ENCODE measurements around the gene EIPR1.
"Not testable (repeated sequence)": the region's sequence is repeated elsewhere in the genome, so short reads cannot be mapped to it uniquely, and the experiment has no call there.

Gene EIPR1

DNA sequence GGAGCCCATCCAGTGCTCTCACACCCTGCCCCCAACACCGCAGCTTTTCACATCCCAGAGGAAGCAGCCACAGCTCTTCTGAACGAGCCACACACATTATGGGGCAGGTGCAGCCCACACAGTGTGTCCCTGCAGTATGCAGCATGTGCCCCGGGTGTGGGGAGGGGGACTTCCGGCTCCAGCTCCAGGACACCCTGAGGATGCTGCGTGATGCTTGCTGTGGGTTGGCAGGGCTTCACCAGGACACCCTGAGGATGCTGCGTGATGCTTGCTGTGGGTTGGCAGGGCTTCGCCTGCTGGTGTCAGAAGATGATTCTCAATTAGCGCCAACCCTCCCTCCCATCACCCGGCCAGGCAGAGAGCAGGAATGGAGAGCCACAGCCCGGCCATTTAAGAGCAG is 193.9 kb downstream of the EIPR1 start:
- no peak overlapping the region for H3K27ac Mint-ChIP-seq
- no peaks in the 10 kb centered on the region for H3K36me3 Mint-ChIP-seq
- H3K27me3 Mint-ChIP-seq: no peaks in the 10 kb centered on the region
- H3K9me3 Mint-ChIP-seq: no peaks in the 10 kb centered on the region
- H3K4me1 Mint-ChIP-seq: no peaks in the 10 kb centered on the region
- H3K4me3 Mint-ChIP-seq: no peak overlapping the region

DNA sequence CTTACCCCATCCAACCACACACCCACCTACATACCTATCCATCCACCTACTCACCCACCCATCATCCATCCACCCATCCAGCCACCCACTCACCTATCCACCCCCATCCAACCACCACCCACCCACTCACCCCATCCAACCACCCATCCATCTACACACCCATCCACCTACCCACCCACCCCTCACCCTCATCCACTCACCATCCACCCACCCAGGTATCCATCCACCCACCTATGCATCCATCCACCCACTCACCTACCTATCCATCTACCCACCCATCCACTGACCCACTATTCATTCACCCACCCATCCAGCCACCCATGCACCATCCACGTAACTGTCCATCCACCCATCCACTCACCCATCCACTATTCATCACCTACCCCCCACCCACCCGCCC is 194.8 kb downstream of the EIPR1 start:
- H3K4me1 Mint-ChIP-seq: no peaks in the 10 kb centered on the region
- no peak overlapping the region for H3K4me3 Mint-ChIP-seq
- H3K36me3 Mint-ChIP-seq: no peaks in the 10 kb centered on the region
- H3K27me3 Mint-ChIP-seq: no peaks in the 10 kb centered on the region
- no peak overlapping the region for H3K27ac Mint-ChIP-seq
- H3K9me3 Mint-ChIP-seq: no peaks in the 10 kb centered on the region

DNA sequence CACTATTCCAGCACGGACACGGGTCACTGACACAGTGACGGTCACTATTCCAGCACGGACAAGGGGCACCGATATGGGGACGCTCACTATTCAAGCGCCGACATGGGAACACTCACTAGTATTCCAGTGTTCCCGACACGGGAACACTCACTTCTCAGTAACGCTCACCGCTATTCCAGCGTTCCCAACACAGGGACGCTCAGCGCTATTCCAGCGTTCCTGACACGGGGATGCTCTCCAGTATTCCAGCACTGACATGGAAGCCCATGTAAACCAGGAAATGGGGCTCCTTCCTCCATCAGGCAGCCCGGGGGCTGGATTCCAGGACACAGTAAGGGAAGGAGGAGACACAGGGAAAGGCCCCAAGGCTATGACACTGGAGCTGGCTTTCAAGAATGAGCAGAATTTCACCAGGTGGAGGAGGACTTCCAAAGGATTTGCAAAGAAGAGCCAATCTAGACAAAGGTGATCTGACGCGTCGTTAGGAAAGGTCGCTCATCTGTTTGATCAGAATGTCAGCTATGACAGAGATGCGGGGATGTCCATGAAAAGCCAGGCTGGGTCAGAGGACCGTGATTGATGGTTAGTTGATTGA is 196.1 kb downstream of the EIPR1 start:
- no peak overlapping the region for H3K27ac Mint-ChIP-seq

DNA sequence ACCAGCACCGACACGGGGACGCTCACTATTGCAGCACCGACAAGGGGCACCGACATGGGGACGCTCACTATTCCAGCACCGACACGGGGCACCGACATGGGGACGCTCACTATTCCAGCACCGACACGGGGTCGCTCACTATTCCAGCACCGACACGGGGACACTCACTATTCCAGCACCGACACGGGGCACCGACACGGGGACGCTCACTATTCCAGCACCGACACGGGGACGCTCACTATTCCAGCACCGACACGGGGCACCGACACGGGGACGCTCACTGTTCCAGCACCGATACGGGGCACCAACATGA is 196.8 kb downstream of the EIPR1 start:
- H3K27me3 Mint-ChIP-seq, H3K36me3 Mint-ChIP-seq, H3K9me3 Mint-ChIP-seq, H3K4me1 Mint-ChIP-seq, H3K27ac Mint-ChIP-seq, H3K4me3 Mint-ChIP-seq: not testable (repeated sequence)

More for the DNA sequence above, 196.1 kb downstream of the EIPR1 start:
- H3K9me3 Mint-ChIP-seq: no peaks in the 10 kb centered on the region
- no peak overlapping the region for H3K4me3 Mint-ChIP-seq
- H3K36me3 Mint-ChIP-seq: peaks cover 2% of the 10 kb centered on the region
- no peaks in the 10 kb centered on the region for H3K4me1 Mint-ChIP-seq
- no peaks in the 10 kb centered on the region for H3K27me3 Mint-ChIP-seq

DNA sequence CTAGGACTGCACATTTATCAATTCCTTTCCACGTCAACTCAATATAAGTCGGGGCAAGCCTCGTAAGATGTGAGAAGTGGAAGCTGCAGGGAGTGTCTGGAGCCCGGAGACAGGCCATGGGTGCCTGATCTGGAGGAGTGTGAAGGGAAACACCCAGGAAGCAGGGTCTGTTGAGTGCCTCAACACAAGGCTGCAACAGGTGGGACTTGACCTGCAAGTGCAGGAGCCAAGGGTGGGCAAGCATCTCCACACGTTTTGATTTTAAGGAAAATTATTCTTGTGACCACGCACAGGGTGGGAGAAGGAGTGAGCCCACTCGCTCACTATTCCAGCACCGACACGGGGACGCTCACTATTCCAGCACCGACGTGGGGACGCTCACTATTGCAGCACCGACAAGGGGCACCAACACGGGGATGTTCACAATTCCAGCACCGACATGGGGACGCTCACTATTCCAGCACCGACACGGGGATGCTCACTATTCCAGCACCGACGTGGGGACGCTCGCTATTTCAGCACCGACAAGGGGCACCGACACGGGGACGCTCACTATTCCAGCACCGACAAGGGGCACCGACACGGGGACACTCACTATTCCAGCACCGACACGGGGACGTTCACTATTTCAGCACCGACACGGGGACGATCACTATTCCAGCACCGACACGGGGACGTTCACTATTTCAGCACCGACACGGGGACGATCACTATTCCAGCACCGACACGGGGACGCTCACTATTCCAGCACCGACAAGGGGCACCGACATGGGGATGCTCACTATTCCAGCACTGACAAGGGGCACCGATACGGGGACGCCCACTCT is 197.3 kb downstream of the EIPR1 start:
- no peak overlapping the region for H3K4me3 Mint-ChIP-seq
- no peaks in the 10 kb centered on the region for H3K27me3 Mint-ChIP-seq
- peaks cover 2% of the 10 kb centered on the region for H3K36me3 Mint-ChIP-seq
- H3K9me3 Mint-ChIP-seq: no peaks in the 10 kb centered on the region
- no peaks in the 10 kb centered on the region for H3K4me1 Mint-ChIP-seq
- H3K27ac Mint-ChIP-seq: no peak overlapping the region

DNA sequence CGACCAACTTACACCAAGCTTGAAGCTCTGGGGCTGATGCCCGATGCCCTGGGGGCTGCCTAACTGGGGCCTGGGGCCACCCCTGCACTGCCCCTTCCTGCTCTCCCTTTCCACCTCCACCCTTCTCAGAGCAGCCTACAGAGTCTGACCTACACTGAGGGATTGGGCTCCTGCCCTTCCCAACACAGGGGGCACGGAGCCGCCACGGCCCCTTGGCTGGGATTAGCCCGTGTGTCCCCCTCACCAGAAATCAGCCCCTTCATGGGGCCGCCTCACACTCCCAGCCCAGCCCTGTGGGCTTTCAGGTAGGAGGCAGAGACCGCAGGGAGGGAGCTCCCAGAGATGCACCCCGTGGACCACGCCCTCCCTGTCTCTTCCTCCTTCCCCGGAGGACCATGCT is 198.0 kb downstream of the EIPR1 start:
- Mint-ChIP-seq H3K4me3 (no peak overlapping the region), H3K36me3 (peaks cover 2% of the 10 kb centered on the region), H3K27ac (no peak overlapping the region), H3K4me1 (no peaks in the 10 kb centered on the region), H3K27me3 (no peaks in the 10 kb centered on the region), H3K9me3 (no peaks in the 10 kb centered on the region)

DNA sequence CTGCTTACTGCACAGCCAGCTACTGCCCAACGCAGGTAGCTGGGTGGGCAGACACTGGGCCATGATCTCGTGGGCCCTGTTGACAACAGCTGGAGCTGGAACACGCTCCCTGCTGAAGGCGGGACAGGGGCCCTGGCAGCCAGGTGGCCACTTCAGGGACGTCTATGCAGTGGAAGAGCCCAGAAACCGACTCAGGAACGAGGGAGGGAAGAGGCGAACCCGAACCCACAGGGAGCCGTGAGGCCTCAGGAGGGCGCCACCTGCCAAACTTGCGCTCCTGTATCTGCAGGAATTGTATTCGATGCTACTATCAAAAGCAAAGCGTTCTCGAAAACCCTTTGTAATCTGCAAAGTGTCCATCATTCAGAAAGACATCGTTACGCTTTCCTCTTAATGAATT is 198.4 kb downstream of the EIPR1 start:
- Mint-ChIP-seq H3K4me3 (no peak overlapping the region), H3K4me1 (no peaks in the 10 kb centered on the region), H3K9me3 (no peaks in the 10 kb centered on the region), H3K27ac (no peak overlapping the region), H3K27me3 (no peaks in the 10 kb centered on the region), H3K36me3 (peaks cover 2% of the 10 kb centered on the region)

DNA sequence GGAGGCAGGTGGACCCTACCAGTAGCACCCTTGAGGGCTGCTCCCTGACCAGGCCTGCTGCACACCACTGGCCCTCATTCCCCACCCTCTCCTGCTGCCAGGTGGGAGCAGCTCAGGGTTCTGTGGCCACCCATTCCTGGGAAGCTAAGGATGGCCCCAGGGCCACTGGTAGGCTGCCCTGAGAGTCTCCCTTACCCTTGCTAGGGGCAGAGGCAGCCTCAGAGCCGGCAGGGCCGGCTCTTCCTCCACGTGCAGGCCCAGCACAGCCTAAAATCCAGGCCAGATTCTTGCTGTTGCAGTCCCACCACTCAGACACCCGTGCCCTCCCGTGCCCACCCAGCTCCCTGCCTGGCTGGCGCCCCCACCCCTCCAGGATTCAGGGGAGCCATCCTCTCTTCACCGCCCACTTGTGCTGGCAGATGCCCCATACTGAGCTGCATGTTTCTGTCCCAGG is 199.0 kb downstream of the EIPR1 start:
- Mint-ChIP-seq H3K27ac (no peak overlapping the region), H3K4me3 (no peak overlapping the region), H3K4me1 (no peaks in the 10 kb centered on the region), H3K9me3 (no peaks in the 10 kb centered on the region), H3K27me3 (no peaks in the 10 kb centered on the region), H3K36me3 (peaks cover 2% of the 10 kb centered on the region)

DNA sequence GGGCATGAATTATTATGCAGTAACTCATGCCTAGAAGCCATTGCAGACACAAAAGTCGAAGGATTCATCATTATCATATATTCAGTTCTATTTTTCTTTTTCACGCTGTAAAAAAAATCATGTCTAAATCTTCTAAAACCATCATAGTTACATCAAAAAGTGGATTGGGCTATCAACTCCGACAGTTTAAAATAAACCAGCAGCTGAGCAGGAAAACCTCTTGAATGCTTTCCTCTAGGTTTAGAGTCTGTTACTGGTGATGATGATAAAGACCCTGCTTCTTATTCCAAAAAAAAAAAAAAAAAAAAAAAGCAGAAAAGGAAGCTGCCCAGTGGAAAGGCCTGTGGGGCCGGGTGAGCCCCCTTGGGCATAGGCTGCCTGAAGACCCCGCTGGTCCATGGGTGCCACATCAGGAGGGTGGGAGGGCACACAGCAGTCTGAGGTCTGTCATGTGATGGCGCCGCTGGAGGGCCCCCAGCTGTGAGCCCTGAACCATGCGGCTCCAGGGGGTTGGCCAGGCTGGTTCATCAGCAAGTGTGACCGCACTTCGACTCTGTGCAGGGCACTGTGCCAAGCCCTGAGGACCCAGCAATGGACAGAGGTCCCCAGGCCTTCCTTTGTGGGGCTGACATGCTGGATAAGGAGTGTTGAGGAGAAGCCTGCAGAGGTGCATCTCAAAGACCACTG is 199.6 kb downstream of the EIPR1 start:
- H3K9me3 Mint-ChIP-seq: no peaks in the 10 kb centered on the region
- H3K27ac Mint-ChIP-seq: no peak overlapping the region
- H3K36me3 Mint-ChIP-seq: peaks cover 2% of the 10 kb centered on the region
- H3K27me3 Mint-ChIP-seq: no peaks in the 10 kb centered on the region
- H3K4me3 Mint-ChIP-seq: no peak overlapping the region
- H3K4me1 Mint-ChIP-seq: no peaks in the 10 kb centered on the region

DNA sequence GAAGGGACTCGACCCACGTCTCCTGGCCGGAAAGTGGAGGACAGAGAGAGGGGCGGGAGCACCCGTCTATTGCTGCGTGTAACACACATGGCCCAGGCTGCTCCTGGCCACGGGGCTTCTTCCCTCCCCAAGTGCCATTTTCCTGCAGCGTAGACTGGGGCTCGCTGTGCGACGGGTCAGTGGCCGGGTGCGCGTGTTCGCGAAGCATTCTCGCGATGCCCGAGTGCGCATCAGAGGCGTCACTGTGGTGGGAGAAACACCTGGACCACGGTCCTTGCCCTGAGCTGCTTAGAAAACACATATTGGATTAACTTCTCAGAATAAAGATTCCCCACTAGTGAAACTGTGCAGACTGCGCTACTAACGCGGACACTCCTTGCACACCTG is 200.8 kb downstream of the EIPR1 start:
- no peak overlapping the region for H3K27ac Mint-ChIP-seq
- no peaks in the 10 kb centered on the region for H3K4me1 Mint-ChIP-seq
- H3K36me3 Mint-ChIP-seq: peaks cover 3% of the 10 kb centered on the region
- H3K27me3 Mint-ChIP-seq: no peaks in the 10 kb centered on the region
- no peak overlapping the region for H3K4me3 Mint-ChIP-seq
- no peaks in the 10 kb centered on the region for H3K9me3 Mint-ChIP-seq

DNA sequence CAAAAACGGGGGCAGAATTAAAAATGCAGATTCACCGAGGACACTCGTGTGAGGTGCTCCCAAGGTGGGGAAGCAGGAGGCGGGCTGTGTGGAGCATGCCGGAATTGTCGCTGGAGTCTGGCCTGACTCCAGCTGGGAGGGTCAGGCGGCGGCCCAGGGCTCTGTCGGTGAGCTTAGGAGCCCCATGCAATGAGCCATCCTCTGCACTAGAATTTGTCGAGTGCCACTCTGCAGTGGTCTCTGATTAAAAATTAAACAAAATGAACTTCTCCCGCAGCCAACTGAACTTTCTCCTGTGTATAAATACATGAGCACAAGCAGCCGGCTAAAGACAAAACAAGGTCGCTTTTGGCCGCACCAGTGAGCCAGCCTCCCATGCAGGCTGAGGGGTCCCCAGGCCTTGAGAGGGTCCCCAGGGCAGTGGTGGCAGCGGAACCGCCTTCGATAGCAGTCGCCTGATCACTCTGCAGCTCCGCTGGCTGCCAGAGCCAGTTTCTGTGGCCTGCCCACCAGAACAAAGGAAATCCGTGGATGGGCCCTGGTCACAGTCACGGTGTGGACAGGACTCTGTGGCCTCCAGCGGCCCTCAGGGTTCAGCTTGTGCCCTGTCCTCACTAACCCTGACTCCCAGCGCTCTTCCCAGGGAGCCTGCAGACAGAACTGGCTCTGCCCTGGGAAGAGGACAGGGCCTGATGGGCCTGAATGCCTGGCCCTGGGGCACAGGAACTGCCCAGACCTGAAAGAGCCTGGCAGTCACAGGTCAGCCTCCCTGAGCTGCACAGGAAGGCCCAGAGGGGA is 201.3 kb downstream of the EIPR1 start:
- Mint-ChIP-seq H3K4me1 (no peaks in the 10 kb centered on the region), H3K27ac (no peak overlapping the region), H3K27me3 (no peaks in the 10 kb centered on the region), H3K9me3 (no peaks in the 10 kb centered on the region), H3K4me3 (no peak overlapping the region), H3K36me3 (peaks cover 5% of the 10 kb centered on the region)

DNA sequence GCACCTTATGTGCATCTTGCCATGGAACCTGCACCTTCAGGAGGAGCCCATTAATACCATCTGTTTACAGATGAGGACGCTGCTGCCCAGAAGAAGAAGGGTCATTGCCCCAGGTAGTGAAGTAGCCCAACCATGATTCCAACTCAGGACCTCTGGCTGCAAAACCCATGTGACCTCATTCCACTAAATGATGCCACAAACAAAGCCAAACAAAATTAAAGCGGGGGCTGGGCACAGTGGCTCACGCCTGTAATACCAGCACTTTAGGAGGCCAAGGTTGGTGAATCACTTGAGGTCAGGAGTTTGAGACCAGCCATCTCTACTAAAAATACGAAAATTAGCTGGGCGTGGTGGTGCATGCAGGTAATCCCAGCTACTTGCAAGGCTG is 202.1 kb downstream of the EIPR1 start:
- Mint-ChIP-seq H3K36me3 (peaks cover 5% of the 10 kb centered on the region), H3K27me3 (no peaks in the 10 kb centered on the region), H3K4me3 (no peak overlapping the region), H3K27ac (no peak overlapping the region), H3K9me3 (no peaks in the 10 kb centered on the region), H3K4me1 (no peaks in the 10 kb centered on the region)

DNA sequence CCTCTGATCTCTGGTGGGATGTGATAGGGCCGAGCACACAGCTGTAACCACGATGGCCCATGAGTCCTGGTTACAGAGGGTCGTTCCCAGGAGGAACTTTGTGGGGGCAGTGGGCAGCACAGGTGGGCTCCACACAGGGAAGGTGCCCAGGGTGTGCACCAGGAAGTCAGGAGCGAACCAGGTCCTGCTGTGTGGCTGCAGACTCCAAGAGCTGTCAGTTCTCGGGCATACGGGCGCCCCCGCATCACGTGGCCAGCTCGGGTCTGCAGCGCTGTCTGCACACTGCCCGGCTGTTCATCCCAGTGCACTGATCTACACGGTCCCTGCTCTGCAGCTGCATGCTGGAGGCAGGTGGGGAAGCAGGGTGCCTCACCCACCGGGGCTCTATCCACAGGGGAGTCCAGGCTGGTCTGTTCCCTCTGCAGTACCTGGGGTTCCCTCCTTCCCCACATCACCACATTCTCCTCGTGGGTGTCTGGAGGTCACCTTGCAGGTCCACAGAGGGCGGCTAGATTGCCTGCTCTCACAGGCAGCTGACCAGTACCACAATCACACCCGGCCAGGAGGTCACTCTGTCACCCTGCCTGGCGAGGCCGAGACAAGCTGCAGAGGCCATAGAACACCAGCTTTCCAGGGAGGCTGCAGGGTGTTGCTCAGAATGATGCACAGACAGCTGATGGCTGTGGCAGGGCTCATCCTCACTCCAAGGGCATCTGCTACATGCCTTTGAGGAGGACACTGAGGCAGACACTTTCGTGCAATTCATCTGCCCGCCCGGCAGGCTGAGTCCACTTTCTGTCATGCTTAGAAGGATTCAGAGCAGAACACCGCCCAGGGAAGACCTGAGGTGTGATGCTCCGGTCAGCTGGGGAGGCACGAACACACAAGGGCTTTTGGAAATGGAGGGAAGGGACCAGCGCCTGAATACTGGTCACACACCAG is 202.7 kb downstream of the EIPR1 start:
- no peaks in the 10 kb centered on the region for H3K9me3 Mint-ChIP-seq
- no peaks in the 10 kb centered on the region for H3K4me1 Mint-ChIP-seq
- no peak overlapping the region for H3K27ac Mint-ChIP-seq
- no peak overlapping the region for H3K4me3 Mint-ChIP-seq
- peaks cover 5% of the 10 kb centered on the region for H3K36me3 Mint-ChIP-seq
- no peaks in the 10 kb centered on the region for H3K27me3 Mint-ChIP-seq

DNA sequence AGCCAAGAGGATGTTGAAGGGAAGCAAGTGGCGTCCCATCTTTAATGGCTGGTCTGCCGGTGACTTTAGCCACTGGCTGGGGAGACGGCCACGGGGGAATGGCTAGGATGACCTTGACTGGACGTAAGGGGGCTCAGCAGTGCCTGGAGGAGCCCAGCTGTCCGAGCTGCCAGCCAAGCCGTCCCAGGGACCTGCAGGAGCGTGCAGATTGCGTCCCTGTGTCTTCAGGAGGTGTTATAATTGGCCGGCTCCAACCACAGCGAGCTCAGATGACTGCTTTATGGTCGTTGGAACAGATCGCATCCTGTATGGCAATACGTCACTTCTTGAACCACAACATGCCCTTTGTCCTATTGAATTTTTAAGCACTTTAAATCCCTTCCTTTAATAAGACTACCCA is 204.6 kb downstream of the EIPR1 start:
- Mint-ChIP-seq H3K27me3 (no peaks in the 10 kb centered on the region), H3K9me3 (no peaks in the 10 kb centered on the region), H3K4me1 (no peaks in the 10 kb centered on the region), H3K4me3 (no peak overlapping the region), H3K27ac (no peak overlapping the region), H3K36me3 (peaks cover 5% of the 10 kb centered on the region)
